DMS114 treated with DMSO at 0.1 percent for 48 hours (cell line): ENCODE data around the gene AKT1.
"Not testable (repeated sequence)": the region's sequence is repeated elsewhere in the genome, so short reads cannot be mapped to it uniquely, and the experiment has no call there.

Experiments used
- DNase-seq: peaks from one replicate; lab custom pipeline; 2025; ENCODE audit not compliant: unreplicated experiment; lab: John Stamatoyannopoulos, UW

Gene AKT1

GRCh38 chr14:104755621-104756020 is 39.9 kb downstream of the AKT1 start:
- DNase-seq = no peak

GRCh38 chr14:104754213-104754851 is 41.2 kb downstream of the AKT1 start:
- no peak for DNase-seq

GRCh38 chr14:104753528-104754212 is 41.9 kb downstream of the AKT1 start:
- DNase-seq = no peak

- DNase-seq = peak; percentile 97
Observed at GRCh38 chr14:104752735-104753527, 42.6 kb downstream of the AKT1 start, which contains the start of gene SIVA1. Gene SIVA1, plus strand, starts transcription at chr14:104753147. Its CDS starts 55 bp downstream, at chr14:104753202.

- no peak for DNase-seq
Observed at GRCh38 chr14:104752423-104752734, 43.2 kb downstream of the AKT1 start.

- DNase-seq = no peak
Observed at GRCh38 chr14:104751539-104752422, 43.8 kb downstream of the AKT1 start.

GRCh38 chr14:104750753-104751057 is 44.8 kb downstream of the AKT1 start:
- not testable (repeated sequence) for DNase-seq

GRCh38 chr14:104750056-104750752 is 45.3 kb downstream of the AKT1 start:
- DNase-seq = no peak

GRCh38 chr14:104749111-104749649 is 46.4 kb downstream of the AKT1 start:
- DNase-seq = no peak

- no peak for DNase-seq
Observed at GRCh38 chr14:104747876-104748275, 47.7 kb downstream of the AKT1 start.

GRCh38 chr14:104746934-104747481 is 48.5 kb downstream of the AKT1 start:
- no peak for DNase-seq

GRCh38 chr14:104746071-104746545 is 49.4 kb downstream of the AKT1 start:
- DNase-seq = no peak

GRCh38 chr14:104745431-104745830 is 50.1 kb downstream of the AKT1 start:
- DNase-seq = no peak

- DNase-seq = no peak
Observed at GRCh38 chr14:104744484-104744883, 51.1 kb downstream of the AKT1 start.

- no peak for DNase-seq
Observed at GRCh38 chr14:104743461-104744380, 51.8 kb downstream of the AKT1 start.

GRCh38 chr14:104742586-104743455 is 52.7 kb downstream of the AKT1 start:
- no peak for DNase-seq

GRCh38 chr14:104741803-104742251 is 53.7 kb downstream of the AKT1 start:
- no peak for DNase-seq
